MV-4-11 (cell line): ENCODE data around the gene ARGLU1.
A peak's percentile ranks its signal among the peaks of the same experiment; 100 is the strongest.

Experiments used
- DNase-seq: peaks from one replicate; lab custom pipeline; 2025; lab: John Stamatoyannopoulos, UW

Gene ARGLU1

DNA sequence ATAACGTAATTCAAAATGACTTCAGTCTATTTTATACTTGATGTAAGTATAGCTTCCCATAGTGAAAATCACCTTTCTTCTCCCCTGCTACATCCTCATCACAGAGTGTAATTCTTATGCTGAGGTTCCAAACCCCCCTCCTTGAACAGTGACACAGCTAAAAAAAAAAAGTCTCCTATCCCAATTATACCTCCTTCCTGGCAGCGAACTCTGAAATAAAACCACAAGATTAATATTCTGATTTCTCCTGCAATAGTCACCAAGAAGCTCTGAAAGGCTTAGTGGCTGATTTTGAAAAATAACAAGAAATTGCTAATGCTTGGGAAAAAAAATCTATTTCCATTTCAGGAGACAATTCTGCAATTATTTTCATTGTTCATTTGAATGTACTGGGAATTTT is 68.8 kb downstream of the ARGLU1 start:
- no peak for DNase-seq

DNA sequence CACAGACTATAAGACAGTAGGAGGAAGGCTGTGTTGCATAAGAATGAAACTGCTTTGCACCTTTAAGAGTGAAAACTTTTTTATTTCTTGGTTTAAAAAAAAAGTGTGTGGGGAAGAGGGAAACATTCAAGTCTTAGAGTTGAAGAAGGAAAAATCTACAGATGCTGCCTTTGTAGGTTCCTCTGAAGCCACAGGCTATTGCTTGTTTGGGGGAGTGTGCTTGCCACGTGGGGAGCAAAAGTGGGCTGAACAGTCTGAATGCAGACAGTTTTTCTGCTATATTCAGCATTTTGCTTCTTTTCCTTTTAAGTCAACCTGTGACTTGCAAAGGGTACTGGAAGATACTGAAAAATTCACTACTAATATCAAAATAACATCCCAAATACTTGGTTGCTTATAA is 69.4 kb downstream of the ARGLU1 start:
- no peak for DNase-seq

DNA sequence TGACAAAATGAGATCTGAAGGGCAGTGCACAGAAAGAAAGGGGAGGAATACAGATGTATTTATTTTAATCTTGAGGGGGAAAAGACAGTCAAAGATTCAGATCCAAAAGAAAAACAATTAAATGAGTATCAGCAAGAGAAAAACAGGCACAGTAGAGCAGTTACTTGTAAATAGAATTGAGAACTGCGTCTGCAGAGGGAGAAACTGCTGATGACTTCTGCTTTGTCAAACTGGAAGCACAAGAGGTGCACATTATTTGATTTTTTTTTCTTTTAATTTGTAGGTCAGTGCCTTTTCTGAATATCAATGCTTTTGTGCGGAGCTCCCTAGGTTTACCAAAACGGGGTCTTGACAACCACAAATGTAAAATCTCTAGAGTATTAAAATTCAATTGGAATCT is 69.8 kb downstream of the ARGLU1 start:
- peak; percentile 24 for DNase-seq

GRCh38 chr13:106497079-106497478 is 70.9 kb downstream of the ARGLU1 start:
- no peak for DNase-seq

DNA sequence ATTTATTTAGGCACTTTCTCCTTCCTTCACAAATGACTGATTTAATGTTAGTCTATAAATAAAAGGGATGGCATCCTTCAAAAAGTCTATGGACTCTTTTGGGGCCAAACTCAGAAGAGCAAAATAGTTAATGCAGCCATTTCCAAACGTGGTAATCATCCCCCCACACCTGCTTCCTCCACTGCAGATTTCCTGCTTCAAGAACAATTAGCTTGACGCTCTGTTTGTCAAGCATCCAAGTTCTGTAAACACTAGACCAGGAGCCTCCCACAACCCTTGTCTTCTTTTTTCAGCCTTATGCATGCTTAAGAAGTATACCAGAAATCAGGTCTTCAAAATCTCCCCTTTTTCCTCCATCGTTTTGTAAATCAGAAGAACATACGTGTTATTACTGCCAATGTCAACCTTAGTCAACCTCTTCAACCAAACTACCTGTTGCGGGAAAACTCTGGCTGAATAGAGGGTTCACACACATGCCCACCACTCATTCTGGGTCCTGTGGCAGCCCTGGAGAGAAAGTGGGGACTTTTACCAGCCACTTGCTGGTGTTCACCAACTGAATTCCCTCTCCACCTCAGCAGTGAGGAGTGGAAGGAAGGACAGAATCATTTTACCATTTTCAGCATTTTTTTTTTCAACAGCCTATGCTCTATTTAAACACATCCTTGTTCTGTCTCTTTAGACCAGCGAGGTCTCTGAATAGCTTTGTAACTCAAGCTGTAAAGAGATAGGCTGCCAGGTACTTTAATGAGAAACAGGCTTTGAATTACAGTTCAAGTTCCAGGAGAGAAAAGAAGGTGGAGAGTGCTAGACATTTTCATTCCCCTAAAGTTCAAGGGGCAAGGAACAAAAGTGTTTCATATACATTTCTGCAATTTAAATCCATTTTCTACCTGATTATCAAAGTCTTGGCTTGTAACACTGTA is 71.6 kb downstream of the ARGLU1 start:
- DNase-seq: no peak

- DNase-seq: no peak
These were observed 73.0 kb downstream of the ARGLU1 start for GRCh38 chr13:106494936-106495335.

- no peak for DNase-seq
These were observed 73.4 kb downstream of the ARGLU1 start for GRCh38 chr13:106494506-106494905.

DNA sequence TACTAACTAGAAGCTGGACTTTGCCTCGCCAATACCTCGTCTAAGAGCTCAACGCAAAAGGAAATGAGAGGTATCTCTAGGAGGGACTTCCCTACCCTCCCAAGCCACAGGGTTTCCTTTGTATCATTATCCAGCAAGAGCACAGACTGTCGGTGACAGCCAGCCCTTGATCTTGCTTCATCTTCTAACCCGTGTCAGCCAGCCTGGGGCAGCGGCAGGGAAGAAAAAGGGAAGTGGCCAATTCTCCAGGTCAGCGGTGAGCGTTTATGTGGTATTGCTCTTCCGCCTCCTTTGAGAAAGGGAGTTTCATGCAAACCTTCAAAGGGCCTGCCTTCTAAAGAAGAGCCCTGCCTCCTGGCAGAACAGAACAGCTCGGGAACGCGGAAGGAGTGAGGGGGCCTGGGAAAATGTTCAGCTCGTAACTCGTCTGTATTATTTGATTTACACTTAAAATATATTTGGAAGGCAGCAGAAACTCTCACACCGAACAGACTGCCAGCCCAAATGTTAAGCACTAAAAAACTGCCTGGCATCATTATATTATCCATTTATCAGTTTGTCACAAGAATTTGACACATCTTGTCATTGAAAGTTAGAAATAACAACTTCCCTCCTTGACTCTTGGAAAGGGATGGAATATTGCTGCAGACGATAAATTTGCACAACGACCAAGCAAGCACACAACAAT is 74.3 kb downstream of the ARGLU1 start:
- peak; percentile 98 for DNase-seq

DNA sequence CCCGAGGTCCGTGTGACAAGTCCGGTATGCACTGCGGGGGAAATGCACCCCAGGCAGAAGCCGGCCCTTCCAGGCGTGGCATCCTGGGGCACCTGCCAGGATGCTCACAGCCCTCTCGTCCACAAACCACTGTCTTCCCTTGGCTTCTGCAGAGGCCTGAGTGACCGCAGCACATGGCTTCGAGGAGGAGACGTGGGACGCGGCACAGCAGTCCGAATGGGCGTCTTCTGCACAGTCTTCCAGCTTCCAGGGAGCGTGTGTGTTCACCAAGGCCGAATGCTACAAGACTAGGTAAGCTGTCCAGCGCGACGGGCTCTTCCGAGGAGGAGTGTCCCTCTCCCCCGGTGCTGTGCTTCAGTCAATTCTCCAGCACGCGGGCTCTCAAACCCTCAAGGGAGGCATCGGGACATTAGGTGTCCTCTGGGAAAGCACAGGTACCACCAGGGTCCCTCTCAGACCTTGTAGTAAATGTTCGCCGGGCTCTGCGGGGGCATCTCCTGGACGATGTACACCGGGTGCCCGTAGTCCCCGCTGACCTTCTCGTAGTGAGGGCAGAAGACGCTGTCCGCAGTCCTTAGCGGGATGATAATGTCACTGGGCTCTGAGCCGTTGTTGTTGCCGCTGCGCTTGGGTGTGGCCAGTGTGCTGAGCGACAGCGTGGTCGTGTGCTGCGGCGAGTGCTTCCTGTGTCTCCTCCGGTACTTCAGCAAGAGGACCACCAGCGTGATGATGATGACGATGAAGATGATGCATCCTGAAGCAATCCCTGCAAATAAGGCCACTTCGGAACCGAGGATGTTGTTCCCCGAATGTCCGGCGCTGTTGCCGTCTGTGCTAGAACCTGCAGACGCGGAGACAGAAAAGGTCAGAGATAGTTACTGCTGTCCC is 75.1 kb downstream of the ARGLU1 start:
- DNase-seq: no peak

DNA sequence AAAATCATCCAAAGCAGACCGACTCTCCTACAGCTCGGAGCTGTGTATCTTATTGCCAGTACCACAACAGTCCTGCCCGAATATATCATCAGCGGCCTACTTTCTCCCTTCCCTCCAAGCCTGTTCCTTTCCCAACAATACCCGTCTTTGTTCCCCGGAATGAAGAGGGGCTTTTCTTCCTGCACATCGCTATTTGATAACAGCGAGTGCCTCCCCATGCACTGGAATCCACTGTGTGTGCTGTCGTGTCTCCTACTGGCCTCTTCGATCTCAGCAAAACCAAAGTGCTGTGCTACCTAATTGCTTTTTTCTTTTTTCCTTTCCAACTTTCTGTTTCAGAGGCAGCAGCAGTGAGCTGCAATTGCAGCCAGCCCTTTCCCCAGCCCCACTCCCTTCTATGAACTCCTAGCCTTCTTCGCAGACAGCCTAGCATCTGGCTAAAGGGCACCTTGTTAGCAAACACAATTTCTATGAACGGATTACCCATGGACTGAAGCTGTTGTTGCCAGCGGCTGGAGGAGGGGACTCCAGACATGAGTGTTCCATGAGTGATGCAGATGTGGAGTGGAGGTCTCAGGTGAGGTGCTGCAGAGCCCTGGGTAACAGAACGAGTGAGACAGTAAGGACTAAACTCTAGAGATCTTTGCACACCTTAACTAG is 75.9 kb downstream of the ARGLU1 start:
- no peak for DNase-seq
